Kidney epithelial cell (primary cell): ENCODE results near the gene SLMAP. TPM values are rescaled to one million over a fixed set of nuclear protein-coding genes. Genes with fewer than 3 reads are reported as not detected.

Source experiments
- DNase-seq: peaks from one replicate; pipeline ENCODE4 v3.0.0-alpha.2; 2010; ENCODE audit warnings: low read depth
- H3K27me3 ChIP-seq: 2 replicates; pipeline ENCODE4 v1.6.0; 2011; ENCODE audit warnings: low read length; ENCODE audit not compliant: control insufficient read depth, insufficient read depth
- H3K36me3 ChIP-seq: 2 replicates; pipeline ENCODE4 v1.5.1; 2011; ENCODE audit warnings: low read length; ENCODE audit not compliant: control insufficient read depth, insufficient read depth
- H3K4me3 ChIP-seq: 2 replicates; pipeline ENCODE4 v1.5.1; 2011; ENCODE audit warnings: low read depth, mild to moderate bottlenecking, control low read depth, low read length
- CTCF ChIP-seq: IDR thresholded peaks from 2 replicates; pipeline ENCODE4 v1.5.1; 2011; ENCODE audit warnings: mild to moderate bottlenecking, moderate library complexity, low read length, control low read depth, inconsistent platforms; ENCODE audit not compliant: insufficient read depth, poor library complexity, severe bottlenecking
- total RNA-seq: library from RNA; depleted of rRNA; stranded (reverse); fragments of >200 nt; gene quantifications from 2 replicates; pipeline ENCODE4 v1.2.3, GENCODE V29; 2015

The SLMAP gene
- total RNA-seq, 1 donor from 2014 or later, result 48.6 TPM

DNA sequence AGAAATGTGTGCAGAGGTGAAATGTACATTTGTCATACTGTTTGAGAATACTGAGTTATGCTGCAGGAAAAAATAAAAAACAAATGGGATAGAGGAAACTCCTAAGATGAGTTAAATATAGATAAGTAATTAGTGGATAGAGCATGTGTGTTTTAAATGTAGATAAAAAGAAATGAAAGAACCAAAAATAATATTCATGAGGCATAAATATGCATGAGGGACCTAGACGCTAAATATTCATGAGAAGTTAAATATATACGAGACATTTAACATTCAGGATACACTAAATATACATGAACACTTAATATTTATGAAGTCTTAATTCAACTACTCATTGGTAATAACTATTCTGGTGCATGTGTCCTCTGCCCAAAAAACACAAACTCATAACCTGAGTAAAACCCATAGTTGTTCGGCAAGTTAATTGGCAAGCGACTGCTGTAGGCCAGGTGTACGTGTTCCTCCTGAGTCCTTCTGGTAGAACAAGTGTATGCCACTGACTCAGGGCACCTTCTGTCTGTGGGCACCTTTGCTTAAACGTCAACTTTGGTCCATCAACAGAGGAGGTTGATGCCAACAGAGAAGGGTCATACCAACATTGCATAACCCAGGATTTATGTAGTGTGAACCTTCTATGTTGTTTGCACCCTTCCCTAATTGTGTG, 38.8 kb upstream of the SLMAP start:
- Histone ChIP-seq H3K27me3 (no peaks in the 10 kb centered on the region), H3K36me3 (no peaks in the 10 kb centered on the region), H3K4me3 (no peak overlapping the region)
- no peak for TF ChIP-seq CTCF
- no peak for DNase-seq

- no peak for TF ChIP-seq CTCF
- Histone ChIP-seq H3K4me3 (no peak overlapping the region), H3K27me3 (no peaks in the 10 kb centered on the region), H3K36me3 (no peaks in the 10 kb centered on the region)
- no peak for DNase-seq
Measured at GRCh38 chr3:57718118-57718517, 38.0 kb upstream of the SLMAP start.

DNA sequence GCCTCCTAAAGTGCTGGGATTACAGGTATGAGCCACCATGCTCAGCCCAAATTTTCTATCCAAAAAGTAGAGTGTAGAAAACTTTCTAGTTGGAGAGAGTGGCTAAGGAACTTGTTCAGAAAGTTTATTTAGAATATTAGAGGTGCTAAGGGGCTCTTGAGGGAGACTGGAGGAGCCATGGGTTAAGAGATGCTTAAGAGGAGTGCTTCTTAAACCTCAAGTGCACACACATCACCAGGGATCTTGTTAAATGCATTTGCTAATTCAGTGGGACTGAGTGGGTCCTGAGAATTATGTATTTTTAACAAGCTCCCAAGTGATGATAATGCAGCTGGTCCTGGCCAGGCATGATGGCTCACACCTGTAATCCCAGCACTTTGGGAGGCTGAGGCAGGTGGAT, 29.7 kb upstream of the SLMAP start:
- Histone ChIP-seq H3K4me3 (no peak overlapping the region), H3K27me3 (no peaks in the 10 kb centered on the region), H3K36me3 (no peaks in the 10 kb centered on the region)
- no peak for TF ChIP-seq CTCF
- DNase-seq, result no peak

- Histone ChIP-seq H3K27me3 (no peaks in the 10 kb centered on the region), H3K4me3 (no peak overlapping the region), H3K36me3 (no peaks in the 10 kb centered on the region)
- TF ChIP-seq CTCF, result no peak
- DNase-seq, result no peak
Measured at GRCh38 chr3:57727106-57727505, 29.0 kb upstream of the SLMAP start.

DNA sequence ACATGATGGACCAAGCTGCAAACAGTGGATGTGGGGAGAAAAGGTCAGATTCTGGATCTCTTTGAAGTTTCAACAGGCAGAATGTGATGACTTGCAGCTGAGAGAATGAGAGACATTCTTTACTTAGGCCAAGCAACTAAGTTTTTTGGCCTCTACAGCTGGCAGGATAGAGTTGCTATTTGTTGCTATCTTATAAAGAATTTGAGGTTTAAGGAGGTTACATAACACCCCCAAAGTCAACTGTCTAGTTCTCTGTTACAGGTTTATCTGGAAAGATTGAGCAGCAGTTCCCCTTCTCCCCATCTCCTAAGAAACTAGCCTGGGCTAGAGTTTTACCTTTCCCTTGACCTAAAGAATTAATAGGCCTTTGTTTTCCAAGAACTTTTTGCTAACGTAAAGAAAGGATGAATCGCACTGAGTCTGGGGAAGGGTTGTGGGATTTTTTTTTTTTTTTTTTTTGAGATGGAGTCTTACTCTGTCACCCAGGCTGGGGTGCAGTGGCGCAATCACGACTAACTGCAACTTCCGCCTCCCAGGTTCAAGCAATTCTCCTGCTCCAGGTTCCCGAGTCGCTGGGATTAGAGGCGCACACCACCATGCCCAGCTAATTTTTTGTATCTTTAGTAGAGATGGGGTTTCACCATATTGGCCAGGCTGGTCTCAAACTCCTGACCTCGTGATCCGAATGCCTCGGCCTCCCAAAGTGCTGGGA, 26.6 kb upstream of the SLMAP start:
- Histone ChIP-seq H3K4me3 (no peak overlapping the region), H3K36me3 (no peaks in the 10 kb centered on the region), H3K27me3 (no peaks in the 10 kb centered on the region)
- TF ChIP-seq CTCF, result no peak
- DNase-seq, result no peak

DNA sequence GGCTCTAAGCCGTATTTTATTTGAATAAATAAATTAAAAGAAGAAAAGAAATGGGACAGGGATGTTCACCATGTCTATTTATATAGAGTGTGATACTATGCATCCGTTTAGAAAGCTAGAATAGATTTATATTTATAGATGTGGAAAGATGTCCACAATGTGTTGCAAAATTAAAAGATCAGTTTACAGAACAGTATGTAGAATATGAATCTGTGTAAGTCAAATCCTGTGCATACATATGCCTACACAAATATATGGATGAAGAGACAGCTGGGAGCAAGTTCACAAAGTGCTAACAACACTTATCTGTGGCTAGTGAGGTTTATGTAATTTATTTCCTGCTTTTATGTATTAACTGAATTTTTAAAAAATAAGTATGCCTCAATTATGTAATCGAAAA, 25.4 kb upstream of the SLMAP start:
- no peak for DNase-seq
- no peak for TF ChIP-seq CTCF
- Histone ChIP-seq H3K36me3 (no peaks in the 10 kb centered on the region), H3K4me3 (no peak overlapping the region), H3K27me3 (no peaks in the 10 kb centered on the region)
